HG02571 (cell line): ENCODE measurements around the gene FAM171A1.
"Not testable (repeated sequence)": the region's sequence is repeated elsewhere in the genome, so short reads cannot be mapped to it uniquely, and the experiment has no call there.

Source experiments
- ATAC-seq: cut with Tn5 transposase; IDR thresholded peaks from one replicate; pipeline ENCODE4 v1.9.1; 2021; ENCODE audit warnings: mild to moderate bottlenecking, moderate library complexity; ENCODE audit not compliant: unreplicated experiment

FAM171A1 gene

DNA sequence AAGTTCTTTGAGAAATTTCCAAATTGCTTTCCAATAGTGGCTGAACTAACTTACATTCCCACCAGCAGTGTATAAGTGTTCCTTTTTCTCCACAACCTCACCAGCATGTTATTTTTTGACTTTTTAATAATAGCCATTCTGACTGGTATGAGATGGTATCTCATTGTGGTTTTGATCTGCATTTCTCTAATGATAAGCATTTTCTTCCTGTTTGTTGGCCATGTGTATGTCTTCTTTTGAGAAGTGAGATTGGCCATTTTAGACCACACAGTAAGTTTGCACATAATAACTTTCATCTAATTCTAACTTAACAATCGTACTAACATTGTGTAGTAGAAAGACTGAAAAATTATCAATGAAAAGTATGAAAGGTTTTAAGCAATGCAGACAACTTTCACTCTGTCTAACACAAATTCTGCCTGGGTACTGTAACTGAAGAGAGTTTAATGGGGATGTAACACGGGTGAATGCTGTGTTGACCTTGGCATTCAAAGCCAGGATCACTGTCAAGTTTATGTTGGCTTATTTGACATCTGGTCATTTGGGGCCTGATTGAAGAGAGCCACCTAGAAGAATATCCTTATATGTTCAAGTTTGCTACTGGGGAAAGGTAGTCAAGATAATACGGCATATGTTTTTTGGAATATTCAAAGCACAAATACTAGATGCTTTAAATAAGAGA is 50.4 kb downstream of the FAM171A1 start:
- no peak for ATAC-seq

DNA sequence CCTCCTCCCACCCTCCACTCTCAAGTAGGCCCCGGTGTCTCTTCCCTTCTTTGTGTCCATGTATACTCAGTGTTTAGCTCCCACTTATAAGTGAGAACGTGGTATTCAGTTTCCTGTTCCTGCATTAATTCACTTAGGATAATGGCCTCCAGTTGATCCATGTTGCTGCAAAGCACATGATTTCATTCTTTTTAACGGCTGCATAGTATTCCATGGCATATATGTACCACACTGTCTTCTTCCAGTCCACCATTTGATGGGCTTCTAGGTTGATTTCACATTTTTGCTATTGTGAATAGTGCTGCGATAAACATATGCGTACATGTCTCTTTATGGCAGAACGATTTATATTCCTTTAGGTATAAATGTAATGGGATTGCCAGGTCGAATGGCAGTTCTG is 51.0 kb downstream of the FAM171A1 start:
- ATAC-seq, result no peak

DNA sequence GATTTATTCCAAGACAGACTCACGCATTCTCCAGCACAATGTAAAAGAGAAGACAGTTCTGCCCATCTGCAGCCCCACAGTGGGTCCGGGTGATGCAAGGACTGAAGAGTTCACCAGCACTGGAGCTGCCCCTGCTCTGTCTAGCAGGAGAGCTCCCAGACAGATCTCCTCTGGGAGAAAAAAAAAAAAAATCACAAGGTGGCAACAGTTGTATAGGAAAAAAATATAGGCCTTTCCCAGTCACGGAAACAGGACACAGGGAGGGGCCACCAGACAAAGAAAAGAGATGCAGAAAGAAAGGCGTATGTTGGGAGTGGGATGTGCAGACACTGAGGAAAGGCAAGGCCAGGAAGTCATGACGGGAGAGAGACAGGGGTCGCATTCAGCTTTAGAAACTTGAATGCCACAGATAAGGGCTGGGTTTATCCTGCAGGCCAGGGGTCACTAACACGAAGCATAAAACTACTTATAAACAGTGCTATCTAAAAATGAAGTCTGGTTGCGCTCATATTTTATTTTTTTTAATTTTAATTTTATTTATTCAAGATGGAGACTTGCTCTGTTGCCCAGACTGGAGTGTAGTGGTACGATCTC is 54.1 kb downstream of the FAM171A1 start:
- ATAC-seq, result no peak

DNA sequence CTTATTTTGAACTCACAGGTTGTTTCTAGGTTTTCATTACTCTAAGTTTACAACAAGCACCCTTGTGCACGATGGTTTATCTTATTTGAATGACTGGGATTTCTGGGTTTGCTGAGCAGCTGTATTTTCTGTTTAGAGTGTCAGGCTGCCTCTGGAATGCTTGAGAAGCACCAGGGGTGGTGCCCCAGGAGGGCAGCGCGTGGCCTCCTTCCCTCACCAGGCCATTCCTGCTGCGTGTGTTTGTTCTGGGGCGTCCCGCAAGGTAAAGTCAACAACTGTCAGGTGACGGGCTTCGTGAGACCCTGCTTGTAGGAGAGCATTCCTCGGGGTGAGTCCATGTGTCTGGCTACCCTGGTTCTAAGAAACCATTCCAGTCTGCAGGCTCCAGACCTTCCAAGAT is 54.9 kb downstream of the FAM171A1 start:
- ATAC-seq, result no peak

DNA sequence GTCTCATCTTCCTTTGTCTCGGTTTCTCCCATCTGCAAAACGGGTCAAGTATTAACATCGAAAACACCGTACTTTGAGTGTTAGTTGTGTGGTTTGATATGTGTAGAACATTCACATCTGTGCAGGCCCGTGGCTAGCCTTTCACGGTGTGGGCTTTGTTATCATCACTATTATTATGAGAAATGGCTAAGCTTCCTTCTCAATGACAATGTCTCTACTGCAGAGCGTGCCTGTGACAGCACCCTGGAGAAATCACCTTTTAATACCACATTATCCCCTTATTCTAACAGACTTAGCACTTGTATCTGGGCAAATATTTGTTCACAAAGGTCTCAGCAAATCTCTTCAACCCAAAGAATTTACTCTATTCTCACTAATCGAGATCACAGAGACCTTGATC is 55.8 kb downstream of the FAM171A1 start:
- no peak for ATAC-seq

DNA sequence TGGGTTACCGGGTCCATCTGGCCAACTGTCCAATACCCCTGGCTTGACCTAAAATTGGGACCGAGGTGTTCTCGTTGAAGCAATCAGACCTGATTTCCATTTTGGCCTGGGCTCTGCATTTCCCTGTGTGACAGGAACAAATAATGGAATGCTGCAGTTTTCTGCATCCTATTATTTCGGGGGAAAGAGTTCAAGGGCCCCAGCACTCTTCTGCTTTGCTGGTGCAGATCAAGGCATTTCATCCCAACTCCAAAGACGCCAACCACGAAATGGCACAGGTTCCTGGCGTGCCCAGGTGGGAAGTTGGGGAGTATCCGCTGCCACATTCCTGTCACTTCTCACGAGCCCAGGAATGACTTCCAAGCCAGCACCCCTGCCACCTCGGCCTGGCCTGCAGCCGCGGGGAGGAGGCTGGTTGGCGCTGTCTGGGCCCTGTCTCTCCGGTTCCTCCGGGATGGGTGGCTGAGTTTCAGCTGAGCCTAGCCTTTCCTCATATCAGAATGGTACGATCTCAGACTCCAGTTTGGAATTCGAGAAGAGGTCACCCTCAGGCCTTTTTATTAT is 56.5 kb downstream of the FAM171A1 start:
- no peak for ATAC-seq

DNA sequence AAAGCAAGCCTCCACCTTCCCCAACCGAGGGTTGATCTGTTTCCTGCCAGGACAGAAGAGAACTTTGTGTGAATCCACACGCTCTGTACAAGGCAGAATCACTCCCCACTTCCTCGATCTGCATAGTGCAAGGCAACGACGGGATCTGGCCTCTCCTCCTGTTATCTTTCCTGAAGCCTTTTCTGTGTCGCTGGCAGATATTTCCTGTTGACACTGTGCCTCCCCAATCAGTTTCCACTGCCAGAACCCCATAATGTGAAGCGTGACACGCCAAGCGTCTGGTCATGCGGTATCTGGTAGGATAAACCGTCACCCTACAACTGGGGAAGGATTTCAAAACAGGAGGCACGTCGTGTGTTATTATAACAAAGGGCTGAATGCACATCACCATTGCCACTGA is 57.2 kb downstream of the FAM171A1 start:
- ATAC-seq, result no peak

DNA sequence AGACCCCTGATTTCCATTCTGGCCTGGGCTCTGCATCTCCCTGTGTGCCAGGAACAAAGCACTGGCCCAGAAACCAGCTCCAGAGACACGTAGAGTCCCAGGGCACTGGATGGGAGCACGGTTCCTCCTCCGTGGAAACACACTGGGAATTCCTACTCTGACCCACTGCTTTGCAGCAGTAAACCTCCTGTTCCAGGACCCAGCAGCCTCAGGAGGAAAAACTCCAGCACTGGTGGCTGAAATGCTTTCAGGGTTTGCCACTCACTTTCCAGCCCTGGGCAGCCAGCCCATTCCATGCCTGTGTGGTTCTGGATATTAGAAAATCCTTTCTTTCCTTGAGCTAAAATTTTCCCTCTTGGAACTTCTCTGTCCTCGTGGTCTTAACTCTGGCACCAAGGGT is 58.0 kb downstream of the FAM171A1 start:
- no peak for ATAC-seq

DNA sequence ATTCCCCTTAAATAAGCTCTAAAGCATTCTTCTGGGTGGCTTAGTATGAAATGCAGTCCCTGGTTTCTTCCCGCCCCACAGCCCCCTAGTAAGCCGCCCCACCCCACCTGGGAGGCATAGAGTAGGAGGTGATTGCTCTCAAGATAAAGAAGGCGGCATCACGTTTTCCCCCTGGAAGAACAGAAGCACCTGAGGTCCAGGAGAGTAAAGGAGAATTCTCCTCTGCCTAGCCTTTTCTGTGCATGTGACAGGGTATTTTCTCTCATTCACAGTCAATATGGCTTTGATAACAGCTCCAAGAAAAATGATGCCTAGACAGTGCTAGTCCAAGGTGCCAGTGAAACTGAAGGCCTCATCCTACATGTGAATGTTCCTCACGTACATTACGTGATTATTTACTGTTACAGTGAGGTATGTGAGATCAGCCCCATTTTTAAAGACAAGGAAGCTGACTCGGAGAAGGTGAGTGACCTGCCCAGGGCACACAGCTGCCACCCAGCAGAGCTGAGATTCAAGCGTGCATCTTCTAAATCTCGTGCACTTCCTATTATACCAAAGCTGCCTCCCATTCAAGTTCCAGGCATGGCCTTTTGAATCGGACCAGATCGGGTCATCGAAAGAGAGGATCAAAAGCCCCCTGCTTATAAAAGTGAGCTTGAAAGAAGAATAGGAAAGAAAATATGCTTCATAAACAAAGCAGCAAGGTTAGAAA is 59.4 kb downstream of the FAM171A1 start:
- ATAC-seq, result no peak

DNA sequence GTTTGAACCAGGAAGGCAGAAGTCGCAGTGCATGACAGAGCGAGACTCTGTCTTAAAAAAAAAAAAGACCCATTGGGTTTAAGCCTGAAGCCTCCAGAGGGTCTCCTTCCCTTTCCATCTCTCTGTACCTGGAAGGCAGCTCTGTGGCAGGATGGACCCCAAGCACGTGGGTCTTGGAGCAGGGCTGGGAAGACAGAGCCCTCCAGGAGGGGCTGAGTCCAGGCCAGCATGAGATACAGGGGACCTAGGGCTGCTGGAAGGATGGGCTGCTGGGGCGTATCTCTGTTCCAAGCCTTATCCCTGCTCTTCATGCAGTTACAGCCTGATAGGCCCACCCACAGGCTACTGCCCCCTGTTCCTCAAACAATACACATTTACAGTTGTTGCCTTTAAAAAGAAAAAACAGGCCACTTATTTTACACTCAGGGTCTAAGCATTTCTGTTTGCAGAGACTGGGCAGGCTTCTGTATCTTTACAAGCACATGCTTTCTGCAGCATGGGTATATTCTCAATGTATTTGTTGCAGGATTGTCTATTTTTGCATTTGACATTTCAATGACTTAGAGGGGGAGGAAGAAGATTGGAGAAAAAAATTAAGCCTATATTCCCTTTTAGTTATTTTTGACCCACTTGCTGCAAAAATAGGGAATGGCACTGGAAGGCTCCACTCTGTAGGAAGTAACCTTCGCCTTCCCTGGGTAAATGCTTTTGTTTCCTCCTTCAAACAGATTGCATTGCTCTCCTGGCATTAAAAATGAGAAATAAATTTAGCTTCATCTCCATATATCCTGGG is 60.1 kb downstream of the FAM171A1 start:
- ATAC-seq, result no peak

DNA sequence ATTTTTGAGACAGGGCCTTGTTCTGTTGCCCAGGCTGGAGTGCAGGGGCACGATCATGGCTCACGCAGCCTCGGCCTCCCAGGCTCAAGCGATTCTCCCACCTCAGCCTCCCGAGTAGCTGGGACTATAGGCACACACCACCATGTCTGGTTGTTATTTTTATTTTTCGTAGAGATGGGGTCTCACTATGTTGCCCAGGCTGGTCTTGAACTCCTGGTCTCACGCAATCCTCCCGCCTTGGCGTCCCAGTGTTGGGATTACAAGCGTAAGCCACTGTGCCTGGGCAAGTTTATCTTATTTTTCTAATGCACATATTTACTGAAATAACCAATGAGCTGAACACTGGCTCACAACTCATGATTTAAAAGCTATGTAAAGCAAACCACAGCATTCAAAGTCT is 61.9 kb downstream of the FAM171A1 start:
- no peak for ATAC-seq

DNA sequence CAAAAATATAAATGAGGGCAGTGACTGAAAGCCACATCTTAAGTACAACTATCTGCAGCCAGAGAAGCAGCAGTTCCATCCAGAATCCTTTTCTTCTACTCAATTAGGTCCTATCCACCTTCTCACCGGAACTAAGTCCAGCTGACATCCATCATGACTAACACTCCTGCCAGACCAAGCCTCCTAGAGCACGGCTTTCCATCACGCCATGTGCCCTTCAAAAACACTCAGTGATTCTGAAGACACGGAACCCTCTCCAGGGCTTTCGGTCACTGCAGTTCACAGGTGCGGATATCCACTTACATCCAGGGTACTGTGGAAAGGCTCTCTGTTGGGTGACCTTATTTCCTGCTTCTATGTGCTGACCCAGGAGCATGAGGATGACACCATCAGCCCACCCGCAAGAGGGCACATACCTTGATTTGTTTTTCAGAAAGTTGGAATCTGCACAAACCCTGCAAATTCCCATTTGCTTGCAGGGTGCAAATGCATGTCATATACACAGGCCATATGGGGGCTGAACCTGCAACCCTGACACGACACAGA is 64.3 kb downstream of the FAM171A1 start:
- no peak for ATAC-seq

DNA sequence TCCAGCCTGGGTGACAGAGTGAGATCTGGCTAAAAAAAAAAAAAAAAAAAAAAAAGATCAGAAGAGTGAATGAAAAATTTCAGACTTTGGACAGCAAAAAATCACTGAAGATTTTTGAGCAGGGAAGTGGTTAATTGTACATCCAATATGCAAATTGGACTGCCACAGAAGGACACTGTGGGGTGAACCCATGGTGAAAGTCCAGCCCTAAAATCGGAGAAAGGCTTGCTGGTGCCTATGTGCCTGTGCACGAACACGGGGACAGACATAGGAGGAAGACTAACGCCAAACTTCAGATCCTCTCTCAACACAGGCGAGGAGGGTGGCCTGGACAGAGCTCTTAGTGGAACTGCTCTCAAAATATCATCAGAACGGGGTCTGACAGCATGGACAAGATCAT is 65.5 kb downstream of the FAM171A1 start:
- no peak for ATAC-seq

DNA sequence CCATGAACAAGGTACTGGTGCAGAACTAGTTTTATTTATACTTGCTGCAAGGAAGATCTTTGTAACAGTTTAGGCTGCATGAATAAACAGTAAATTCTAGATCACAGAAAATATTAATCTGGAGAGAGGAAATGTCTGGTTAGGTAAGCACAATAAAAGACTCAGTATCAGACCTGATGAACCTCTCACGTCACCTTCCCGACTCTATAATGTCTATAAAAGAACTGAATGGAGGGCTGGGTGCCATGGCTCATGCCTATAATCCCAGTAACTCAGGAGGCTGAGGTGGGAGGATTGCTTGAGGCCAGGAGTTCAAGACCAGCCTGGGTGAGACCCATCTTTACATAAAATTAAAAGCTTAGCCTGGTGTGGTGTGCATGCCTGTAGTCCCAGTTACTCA is 65.9 kb downstream of the FAM171A1 start:
- no peak for ATAC-seq

DNA sequence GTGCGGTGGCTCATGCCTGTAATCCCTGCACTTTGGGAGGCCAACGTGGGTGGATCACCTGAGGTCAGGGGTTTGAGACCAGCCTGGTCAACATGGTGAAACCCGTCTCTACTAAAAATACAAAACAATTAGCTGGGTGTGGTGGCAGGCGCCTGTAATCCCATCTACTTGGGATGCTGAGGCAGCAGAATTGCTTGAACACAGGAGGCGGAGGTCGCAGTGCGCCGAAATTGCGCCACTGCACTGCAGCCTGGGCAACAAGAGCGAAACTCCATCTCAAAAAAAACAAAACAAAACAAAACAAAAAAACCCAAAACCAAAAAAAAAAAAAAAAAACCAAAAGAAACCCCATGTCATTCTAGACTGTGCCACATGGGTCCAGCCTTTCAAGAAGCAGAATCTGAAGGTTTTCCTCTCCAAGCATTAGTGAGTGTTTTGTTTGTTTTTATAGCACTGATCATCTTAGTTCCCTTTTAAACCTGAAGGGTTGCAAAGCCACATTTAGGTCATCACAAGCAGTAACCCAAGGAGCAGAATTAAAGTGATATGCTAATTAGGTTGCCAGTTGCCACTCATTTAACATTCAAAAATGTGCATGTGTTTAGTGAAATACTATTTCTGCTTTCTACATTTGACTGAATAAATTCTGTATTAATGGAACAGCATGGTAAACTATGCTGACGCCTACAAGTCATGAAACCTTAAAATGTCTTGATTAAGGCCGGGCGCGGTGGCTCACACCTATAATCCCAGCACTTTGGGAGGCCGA is 68.7 kb downstream of the FAM171A1 start:
- not testable (repeated sequence) for ATAC-seq

DNA sequence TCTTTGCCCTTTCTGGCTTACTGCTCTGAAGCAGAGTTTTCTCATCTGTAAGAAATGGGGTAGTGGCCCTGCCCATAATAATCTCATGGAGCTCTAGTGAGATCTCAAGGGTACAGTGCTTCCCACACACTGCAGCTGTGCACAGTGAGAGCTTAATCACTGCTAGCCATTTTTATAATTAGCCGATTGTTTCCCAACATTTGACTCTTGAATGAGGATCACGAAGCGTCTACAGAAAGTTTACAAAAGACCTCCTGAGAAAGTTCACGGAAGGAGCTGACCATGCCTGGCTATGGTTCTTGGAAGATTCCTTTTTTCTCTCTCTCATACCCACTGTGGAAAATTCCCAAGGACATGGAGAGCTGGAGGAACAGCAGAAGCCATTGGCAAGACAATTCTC is 70.4 kb downstream of the FAM171A1 start:
- no peak for ATAC-seq

DNA sequence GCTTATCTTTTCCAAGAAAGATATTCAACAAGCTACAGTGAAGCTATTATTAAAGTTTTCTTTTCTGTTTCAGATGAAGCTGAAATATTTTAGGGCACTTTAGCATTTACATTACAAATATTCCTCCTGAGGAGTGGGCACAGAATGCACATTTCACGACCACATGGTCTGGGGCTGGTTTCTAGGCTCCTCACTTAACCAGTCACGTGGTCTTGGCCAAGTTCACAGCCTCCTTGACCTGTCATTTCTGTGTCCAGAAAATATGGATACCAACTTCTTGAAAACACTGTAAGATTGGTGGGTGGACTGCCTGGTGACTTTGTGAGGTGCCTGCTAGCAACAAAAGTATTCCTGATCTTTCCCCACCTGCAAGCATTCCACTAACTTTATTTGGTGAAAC is 70.9 kb downstream of the FAM171A1 start:
- ATAC-seq, result no peak

DNA sequence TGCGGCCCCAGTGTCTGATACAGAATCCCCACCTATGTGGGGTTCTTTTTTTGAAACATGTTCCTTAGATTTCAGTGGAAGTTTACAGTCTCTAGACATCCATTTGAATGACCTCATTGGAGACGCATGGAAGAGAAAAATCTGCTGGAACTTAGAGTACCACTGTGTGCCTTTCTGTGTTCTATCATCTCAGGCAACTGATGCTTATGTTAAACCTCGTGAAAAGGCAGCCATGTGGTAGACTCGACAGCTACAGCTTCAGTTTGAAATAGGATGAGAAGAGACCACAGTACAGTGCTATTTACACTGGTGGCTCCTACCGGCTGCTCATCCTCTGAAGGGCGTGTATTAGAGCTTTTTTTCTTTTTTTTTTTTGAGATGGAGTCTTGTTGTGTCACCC is 74.4 kb downstream of the FAM171A1 start:
- ATAC-seq, result no peak

DNA sequence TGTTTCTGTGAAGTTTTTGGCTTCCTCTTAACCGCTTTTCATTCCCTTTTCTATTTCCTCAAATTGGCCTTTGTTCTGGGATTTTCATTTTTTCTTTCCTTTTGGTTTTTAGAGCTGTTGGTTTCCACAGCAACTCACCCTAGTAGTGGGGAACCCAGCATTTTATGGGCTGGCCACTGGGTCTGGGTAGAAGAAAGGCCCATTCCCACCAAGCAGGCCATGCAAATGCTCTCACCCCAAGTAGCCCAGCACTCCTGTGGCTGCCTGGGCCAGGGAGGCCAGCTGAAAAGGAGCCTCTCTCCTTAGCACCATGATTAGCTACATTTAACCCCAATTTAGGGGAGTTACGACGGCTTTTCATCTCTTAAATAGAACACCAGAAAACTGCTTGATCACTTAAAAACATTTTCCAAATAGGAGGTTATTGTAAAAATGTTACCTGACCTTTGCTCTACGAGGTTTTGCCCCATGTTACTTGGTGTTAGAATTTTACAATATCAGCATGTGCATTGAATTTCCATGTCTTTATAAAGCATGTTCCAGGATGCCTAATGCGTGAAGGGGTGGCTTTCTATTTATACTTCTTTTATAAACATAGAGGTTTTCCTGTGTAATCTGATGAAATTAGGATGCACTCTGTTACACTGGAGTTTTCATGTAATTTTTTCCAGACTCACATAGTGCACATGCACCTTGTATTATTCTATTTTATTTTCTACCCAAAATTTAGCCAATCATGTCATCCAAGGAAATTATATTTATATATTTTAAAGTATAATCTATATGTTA is 75.4 kb downstream of the FAM171A1 start:
- ATAC-seq, result no peak
